ENCODE results near the gene SLC6A3. TPM values are rescaled to one million over a fixed set of nuclear protein-coding genes. Genes with fewer than 3 reads are reported as not detected.

The SLC6A3 gene
- polyA plus RNA-seq, 4 donors: 0.03 to 0.30 TPM; not detected in 2

- H3K9me3 ChIP-seq (ENCODE audit: control insufficient read depth in 2 of 2, insufficient read depth in 1 of 2, low read depth in 1 of 2, low read length in 1 of 2): no peaks in the 10 kb centered on the region
- no peak overlapping the region for H3K4me3 ChIP-seq (ENCODE audit: low read depth in 1 of 3, low read length in 3 of 3)
- peaks cover 0 to 51% (median 11%) of the 10 kb centered on the region in 3 donors for H3K27me3 ChIP-seq (ENCODE audit: control insufficient read depth in 3 of 3, insufficient read depth in 3 of 3, low read length in 3 of 3)
- no peak for FAIRE-seq
- no peak overlapping the region for H3K27ac ChIP-seq (ENCODE audit: low read depth in 1 of 3, low read length in 2 of 3)
- 15 to 61% (median 32%) methylated on average over 11 of the region's 11 CpGs for WGBS, 3 donors
- H3K36me3 ChIP-seq (ENCODE audit: control insufficient read depth in 3 of 3, insufficient read depth in 2 of 3, low read depth in 1 of 3, low read length in 3 of 3): no peaks in the 10 kb centered on the region
- DNase-seq: peak in 1 of 2 donors; percentile 54
- H3K4me1 ChIP-seq (ENCODE audit: control insufficient read depth in 3 of 3, insufficient read depth in 2 of 3, low read depth in 1 of 3, low read length in 2 of 3): no peaks in the 10 kb centered on the region
These were observed 53.5 kb downstream of the SLC6A3 start for GRCh38 chr5:1391691-1392090.

- no peak for FAIRE-seq
- Histone ChIP-seq H3K4me1 (ENCODE audit: control insufficient read depth in 3 of 3, insufficient read depth in 2 of 3, low read depth in 1 of 3, low read length in 2 of 3) (no peaks in the 10 kb centered on the region), H3K9me3 (ENCODE audit: control insufficient read depth in 2 of 2, insufficient read depth in 1 of 2, low read depth in 1 of 2, low read length in 1 of 2) (no peaks in the 10 kb centered on the region), H3K36me3 (ENCODE audit: control insufficient read depth in 3 of 3, insufficient read depth in 2 of 3, low read depth in 1 of 3, low read length in 3 of 3) (no peaks in the 10 kb centered on the region), H3K27me3 (ENCODE audit: control insufficient read depth in 3 of 3, insufficient read depth in 3 of 3, low read length in 3 of 3) (peaks cover 0 to 52% (median 10%) of the 10 kb centered on the region in 3 donors), H3K27ac (ENCODE audit: low read depth in 1 of 3, low read length in 2 of 3) (no peak overlapping the region), H3K4me3 (ENCODE audit: low read depth in 1 of 3, low read length in 3 of 3) (no peak overlapping the region)
- no peak for DNase-seq
- 83 to 86% (median 84%) methylated on average over 21 of the region's 21 CpGs for WGBS, 3 donors
These were observed 54.2 kb downstream of the SLC6A3 start for GRCh38 chr5:1390861-1391600.

GRCh38 chr5:1390333-1390732, 54.9 kb downstream of the SLC6A3 start:
- no peak for FAIRE-seq
- Histone ChIP-seq H3K4me3 (ENCODE audit: low read depth in 1 of 3, low read length in 3 of 3) (no peak overlapping the region), H3K27me3 (ENCODE audit: control insufficient read depth in 3 of 3, insufficient read depth in 3 of 3, low read length in 3 of 3) (peaks cover 0 to 46% (median 8%) of the 10 kb centered on the region in 3 donors), H3K36me3 (ENCODE audit: control insufficient read depth in 3 of 3, insufficient read depth in 2 of 3, low read depth in 1 of 3, low read length in 3 of 3) (no peaks in the 10 kb centered on the region), H3K4me1 (ENCODE audit: control insufficient read depth in 3 of 3, insufficient read depth in 2 of 3, low read depth in 1 of 3, low read length in 2 of 3) (peaks cover 0 to 2% (median 0%) of the 10 kb centered on the region in 3 donors), H3K27ac (ENCODE audit: low read depth in 1 of 3, low read length in 2 of 3) (no peak overlapping the region), H3K9me3 (ENCODE audit: control insufficient read depth in 2 of 2, insufficient read depth in 1 of 2, low read depth in 1 of 2, low read length in 1 of 2) (no peaks in the 10 kb centered on the region)
- WGBS, 3 donors: 69 to 83% (median 75%) methylated on average over 7 of the region's 7 CpGs
- DNase-seq: no peak

- no peak overlapping the region for H3K27ac ChIP-seq (ENCODE audit: low read depth in 1 of 3, low read length in 2 of 3)
- no peak for FAIRE-seq
- no peaks in the 10 kb centered on the region for H3K36me3 ChIP-seq (ENCODE audit: control insufficient read depth in 3 of 3, insufficient read depth in 2 of 3, low read depth in 1 of 3, low read length in 3 of 3)
- no peak overlapping the region for H3K4me3 ChIP-seq (ENCODE audit: low read depth in 1 of 3, low read length in 3 of 3)
- 92 to 95% (median 93%) methylated on average over 4 of the region's 4 CpGs for WGBS, 3 donors
- H3K4me1 ChIP-seq (ENCODE audit: control insufficient read depth in 3 of 3, insufficient read depth in 2 of 3, low read depth in 1 of 3, low read length in 2 of 3): peaks cover 0 to 5% (median 0%) of the 10 kb centered on the region in 3 donors
- H3K27me3 ChIP-seq (ENCODE audit: control insufficient read depth in 3 of 3, insufficient read depth in 3 of 3, low read length in 3 of 3): peaks cover 0 to 34% (median 6%) of the 10 kb centered on the region in 3 donors
- no peaks in the 10 kb centered on the region for H3K9me3 ChIP-seq (ENCODE audit: control insufficient read depth in 2 of 2, insufficient read depth in 1 of 2, low read depth in 1 of 2, low read length in 1 of 2)
- DNase-seq: no peak
These were observed 56.8 kb downstream of the SLC6A3 start for GRCh38 chr5:1388383-1388967.

- no peak for FAIRE-seq
- no peaks in the 10 kb centered on the region for H3K36me3 ChIP-seq (ENCODE audit: control insufficient read depth in 3 of 3, insufficient read depth in 2 of 3, low read depth in 1 of 3, low read length in 3 of 3)
These were observed 57.4 kb downstream of the SLC6A3 start for GRCh38 chr5:1387876-1388275.

GRCh38 chr5:1387059-1387755, 58.0 kb downstream of the SLC6A3 start:
- DNase-seq: no peak
- Histone ChIP-seq H3K4me1 (ENCODE audit: control insufficient read depth in 3 of 3, insufficient read depth in 2 of 3, low read depth in 1 of 3, low read length in 2 of 3) (peaks cover 0 to 5% (median 0%) of the 10 kb centered on the region in 3 donors), H3K36me3 (ENCODE audit: control insufficient read depth in 3 of 3, insufficient read depth in 2 of 3, low read depth in 1 of 3, low read length in 3 of 3) (no peaks in the 10 kb centered on the region), H3K27me3 (ENCODE audit: control insufficient read depth in 3 of 3, insufficient read depth in 3 of 3, low read length in 3 of 3) (peaks cover 0 to 29% (median 3%) of the 10 kb centered on the region in 3 donors), H3K27ac (ENCODE audit: low read depth in 1 of 3, low read length in 2 of 3) (peak overlapping the region in 1 of 3 donors; percentile 95), H3K9me3 (ENCODE audit: control insufficient read depth in 2 of 2, insufficient read depth in 1 of 2, low read depth in 1 of 2, low read length in 1 of 2) (no peaks in the 10 kb centered on the region), H3K4me3 (ENCODE audit: low read depth in 1 of 3, low read length in 3 of 3) (no peak overlapping the region)
- FAIRE-seq: no peak
- 58 to 72% (median 70%) methylated on average over 11 of the region's 11 CpGs for WGBS, 3 donors

More at GRCh38 chr5:1387876-1388275, 57.4 kb downstream of the SLC6A3 start:
- DNase-seq: no peak
- Histone ChIP-seq H3K9me3 (ENCODE audit: control insufficient read depth in 2 of 2, insufficient read depth in 1 of 2, low read depth in 1 of 2, low read length in 1 of 2) (no peaks in the 10 kb centered on the region), H3K27me3 (ENCODE audit: control insufficient read depth in 3 of 3, insufficient read depth in 3 of 3, low read length in 3 of 3) (peaks cover 0 to 29% (median 3%) of the 10 kb centered on the region in 3 donors), H3K4me3 (ENCODE audit: low read depth in 1 of 3, low read length in 3 of 3) (no peak overlapping the region), H3K4me1 (ENCODE audit: control insufficient read depth in 3 of 3, insufficient read depth in 2 of 3, low read depth in 1 of 3, low read length in 2 of 3) (peaks cover 0 to 5% (median 0%) of the 10 kb centered on the region in 3 donors), H3K27ac (ENCODE audit: low read depth in 1 of 3, low read length in 2 of 3) (no peak overlapping the region)
- 92 to 93% (median 93%) methylated on average over 5 of the region's 5 CpGs for WGBS, 3 donors

- peaks cover 0 to 5% (median 0%) of the 10 kb centered on the region in 3 donors for H3K4me1 ChIP-seq (ENCODE audit: control insufficient read depth in 3 of 3, insufficient read depth in 2 of 3, low read depth in 1 of 3, low read length in 2 of 3)
- H3K36me3 ChIP-seq (ENCODE audit: control insufficient read depth in 3 of 3, insufficient read depth in 2 of 3, low read depth in 1 of 3, low read length in 3 of 3): no peaks in the 10 kb centered on the region
- DNase-seq (peak; percentile 54 to 69), FAIRE-seq (no peak)
- H3K27me3 ChIP-seq (ENCODE audit: control insufficient read depth in 3 of 3, insufficient read depth in 3 of 3, low read length in 3 of 3): peaks cover 0 to 26% (median 1%) of the 10 kb centered on the region in 3 donors
- peak overlapping the region; percentile 28 to 95 (median 78) for H3K27ac ChIP-seq (ENCODE audit: low read depth in 1 of 3, low read length in 2 of 3)
- H3K9me3 ChIP-seq (ENCODE audit: control insufficient read depth in 2 of 2, insufficient read depth in 1 of 2, low read depth in 1 of 2, low read length in 1 of 2): no peaks in the 10 kb centered on the region
- WGBS, 3 donors: 0 to 1% (median 0%) methylated on average over 36 of the region's 36 CpGs
- H3K4me3 ChIP-seq (ENCODE audit: low read depth in 1 of 3, low read length in 3 of 3): peak overlapping the region; percentile 51 to 54 (median 52)
These were observed 58.9 kb downstream of the SLC6A3 start for GRCh38 chr5:1386274-1386717.

Measured in small intestine (tissue), 7 donors.